MM.1S (cell line): ENCODE results near the gene KLHL42.

ENCODE experiments used
- DNase-seq: peaks from one replicate; pipeline ENCODE4 v3.0.0-alpha.2; 2015
- H2AFZ ChIP-seq: fragments of 300-600 bp; sonication (generic); 2 replicates; pipeline ENCODE4 v1.6.0; 2016; ENCODE audit warnings: antibody characterized with exemption, low read length
- H3F3A ChIP-seq: fragments of 300-600 bp; sonication (generic); 2 replicates; pipeline ENCODE4 v1.6.1; 2016; ENCODE audit warnings: mild to moderate bottlenecking, antibody characterized with exemption, low read length, moderate library complexity, mixed read lengths; ENCODE audit not compliant: insufficient read depth
- H3K27ac ChIP-seq: fragments of 300-600 bp; sonication (generic); 2 replicates; pipeline ENCODE4 v1.5.1; 2016; ENCODE audit warnings: mild to moderate bottlenecking, low read length
- H3K27me3 ChIP-seq: fragments of 300-600 bp; sonication (generic); replicated peaks from 2 replicates; pipeline ENCODE4 v1.6.0; 2016; ENCODE audit warnings: low read length; ENCODE audit not compliant: insufficient read depth
- H3K36me3 ChIP-seq: fragments of 300-600 bp; sonication (generic); replicated peaks from 2 replicates; pipeline ENCODE4 v1.6.1; 2016; ENCODE audit warnings: mild to moderate bottlenecking, low read length, mixed read lengths; ENCODE audit not compliant: insufficient read depth
- H3K4me1 ChIP-seq: fragments of 300-600 bp; sonication (generic); 2 replicates; pipeline ENCODE4 v1.6.1; 2016; ENCODE audit warnings: low read length, mixed read lengths
- H3K4me2 ChIP-seq: fragments of 300-600 bp; sonication (generic); 2 replicates; pipeline ENCODE4 v1.6.0; 2016; ENCODE audit warnings: low read depth, low read length
- H3K4me3 ChIP-seq: fragments of 300-600 bp; sonication (generic); 2 replicates; pipeline ENCODE4 v1.5.1; 2016; ENCODE audit warnings: low read length, mixed read lengths
- H3K79me2 ChIP-seq: fragments of 300-600 bp; sonication (generic); 2 replicates; pipeline ENCODE4 v1.6.1; 2016; ENCODE audit warnings: mixed run types, low read length, mixed read lengths
- H3K9ac ChIP-seq: fragments of 300-600 bp; sonication (generic); 2 replicates; pipeline ENCODE4 v1.6.1; 2016; ENCODE audit warnings: low read length, mixed read lengths
- H3K9me2 ChIP-seq: fragments of 300-600 bp; sonication (generic); replicated peaks from 2 replicates; pipeline ENCODE4 v1.6.1; 2016; ENCODE audit warnings: mild to moderate bottlenecking, low read length, mixed read lengths; ENCODE audit not compliant: insufficient read depth
- H3K9me3 ChIP-seq: fragments of 300-600 bp; sonication (generic); replicated peaks from 2 replicates; pipeline ENCODE4 v1.6.1; 2016; ENCODE audit warnings: mild to moderate bottlenecking, low read length, mixed read lengths; ENCODE audit not compliant: insufficient read depth
- H4K20me1 ChIP-seq: fragments of 300-600 bp; sonication (generic); 2 replicates; pipeline ENCODE4 v1.6.1; 2016; ENCODE audit warnings: mild to moderate bottlenecking, low read length, moderate library complexity, mixed read lengths; ENCODE audit not compliant: insufficient read depth
- EZH2 ChIP-seq: fragments of 300-600 bp; sonication (generic); optimal IDR thresholded peaks from 2 replicates; pipeline ENCODE3; 2017; ENCODE audit warnings: low read depth, mild to moderate bottlenecking, antibody characterized with exemption, low read length, mixed read lengths
- EZH2phosphoT487 ChIP-seq: fragments of 300-600 bp; sonication (generic); IDR thresholded peaks from 2 replicates; pipeline ENCODE4 v1.6.1; 2018; ENCODE audit warnings: antibody characterized with exemption, low read length
- TF ChIP-seq, protein P1 (sequence below): fragments of 300-600 bp; sonication (generic); IDR thresholded peaks from 2 replicates; pipeline ENCODE4 v1.5.1; 2016; ENCODE audit warnings: antibody characterized with exemption, low read length, mixed read lengths

KLHL42 gene

DNA sequence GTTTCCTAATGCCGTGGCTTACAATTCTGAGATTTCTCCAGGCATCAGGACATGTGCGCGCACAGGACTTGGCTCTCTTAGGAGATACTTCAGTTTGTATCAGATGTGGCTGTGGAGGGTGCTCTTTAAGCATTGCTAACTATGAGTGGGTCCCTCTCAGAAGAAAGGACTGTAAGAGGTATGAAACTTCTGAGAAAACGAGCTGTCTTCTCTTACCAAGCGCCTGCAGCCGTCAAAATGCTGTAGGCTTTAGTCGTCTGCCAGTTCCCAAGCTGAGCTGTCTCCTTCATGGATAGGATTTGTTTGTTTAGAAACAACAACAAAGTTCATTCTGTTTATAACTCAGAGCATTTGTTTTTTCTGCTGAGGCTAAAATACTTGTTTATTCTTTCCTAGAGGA, 16.1 kb downstream of the KLHL42 start:
- no peaks in the 10 kb centered on the region for H3K4me1 ChIP-seq
- no peaks in the 10 kb centered on the region for H3K9me3 ChIP-seq
- no peaks in the 10 kb centered on the region for H3F3A ChIP-seq
- no peaks in the 10 kb centered on the region for H3K27me3 ChIP-seq
- DNase-seq: no peak
- TF ChIP-seq EZH2phosphoT487 (no peak), EZH2 (no peak)
- TF ChIP-seq, protein P1, sequence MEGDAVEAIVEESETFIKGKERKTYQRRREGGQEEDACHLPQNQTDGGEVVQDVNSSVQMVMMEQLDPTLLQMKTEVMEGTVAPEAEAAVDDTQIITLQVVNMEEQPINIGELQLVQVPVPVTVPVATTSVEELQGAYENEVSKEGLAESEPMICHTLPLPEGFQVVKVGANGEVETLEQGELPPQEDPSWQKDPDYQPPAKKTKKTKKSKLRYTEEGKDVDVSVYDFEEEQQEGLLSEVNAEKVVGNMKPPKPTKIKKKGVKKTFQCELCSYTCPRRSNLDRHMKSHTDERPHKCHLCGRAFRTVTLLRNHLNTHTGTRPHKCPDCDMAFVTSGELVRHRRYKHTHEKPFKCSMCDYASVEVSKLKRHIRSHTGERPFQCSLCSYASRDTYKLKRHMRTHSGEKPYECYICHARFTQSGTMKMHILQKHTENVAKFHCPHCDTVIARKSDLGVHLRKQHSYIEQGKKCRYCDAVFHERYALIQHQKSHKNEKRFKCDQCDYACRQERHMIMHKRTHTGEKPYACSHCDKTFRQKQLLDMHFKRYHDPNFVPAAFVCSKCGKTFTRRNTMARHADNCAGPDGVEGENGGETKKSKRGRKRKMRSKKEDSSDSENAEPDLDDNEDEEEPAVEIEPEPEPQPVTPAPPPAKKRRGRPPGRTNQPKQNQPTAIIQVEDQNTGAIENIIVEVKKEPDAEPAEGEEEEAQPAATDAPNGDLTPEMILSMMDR: no peak
- no peak overlapping the region for H3K4me3 ChIP-seq
- no peak overlapping the region for H2AFZ ChIP-seq
- no peak overlapping the region for H3K4me2 ChIP-seq
- H3K9ac ChIP-seq: no peak overlapping the region
- no peaks in the 10 kb centered on the region for H3K9me2 ChIP-seq
- peaks cover 4% of the 10 kb centered on the region; the same call in 1 of the 2 replicates for H3K36me3 ChIP-seq
- H3K27ac ChIP-seq: no peak overlapping the region
- 0 out of 2 replicates have a peak, but pooled peaks cover 3% of the 10 kb centered on the region for H4K20me1 ChIP-seq
- H3K79me2 ChIP-seq: no peaks in the 10 kb centered on the region; the same call in 1 of the 2 replicates

DNA sequence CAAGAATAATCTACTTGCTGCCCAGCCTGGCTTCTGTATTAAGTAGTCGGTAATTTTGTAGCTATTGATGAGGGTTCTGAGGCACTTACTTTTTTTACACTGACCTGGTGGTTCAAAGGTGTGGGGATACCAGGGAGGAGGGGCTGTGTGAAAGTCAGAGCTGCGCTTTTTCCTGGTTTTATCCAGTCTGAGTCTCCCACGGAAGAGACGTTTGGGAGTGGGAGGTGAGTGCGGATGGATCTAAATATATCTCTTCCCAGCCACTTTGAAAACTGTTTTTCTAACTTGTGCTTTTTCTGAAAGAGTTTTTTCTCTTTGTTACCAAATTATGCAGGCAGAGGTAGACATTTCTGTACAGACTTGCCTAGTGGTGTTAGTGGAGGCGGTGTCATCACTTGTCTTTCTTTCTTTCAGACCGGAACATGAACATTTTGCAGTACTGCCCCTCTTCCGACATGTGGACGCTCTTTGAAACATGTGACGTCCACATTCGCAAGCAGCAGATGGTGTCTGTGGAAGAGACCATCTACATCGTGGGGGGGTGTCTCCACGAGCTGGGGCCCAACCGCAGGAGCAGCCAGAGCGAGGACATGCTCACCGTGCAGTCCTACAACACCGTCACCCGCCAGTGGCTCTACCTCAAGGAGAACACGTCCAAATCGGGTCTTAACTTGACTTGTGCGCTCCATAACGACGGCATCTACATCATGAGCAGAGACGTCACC, 17.4 kb downstream of the KLHL42 start:
- no peak overlapping the region for H3K4me2 ChIP-seq
- no peak for DNase-seq
- no peaks in the 10 kb centered on the region for H3K27me3 ChIP-seq
- no peak overlapping the region for H3K9ac ChIP-seq
- no peak overlapping the region for H3K4me3 ChIP-seq
- no peaks in the 10 kb centered on the region for H3K9me2 ChIP-seq
- H2AFZ ChIP-seq: no peak overlapping the region
- no peaks in the 10 kb centered on the region for H3K4me1 ChIP-seq
- no peaks in the 10 kb centered on the region for H3F3A ChIP-seq
- peaks cover 4% of the 10 kb centered on the region; the same call in 1 of the 2 replicates for H3K36me3 ChIP-seq
- H3K9me3 ChIP-seq: no peaks in the 10 kb centered on the region
- no peaks in the 10 kb centered on the region for H4K20me1 ChIP-seq
- no peaks in the 10 kb centered on the region for H3K79me2 ChIP-seq
- TF ChIP-seq EZH2phosphoT487 (no peak), EZH2 (no peak)
- TF ChIP-seq, protein P1: no peak
- no peak overlapping the region for H3K27ac ChIP-seq

DNA sequence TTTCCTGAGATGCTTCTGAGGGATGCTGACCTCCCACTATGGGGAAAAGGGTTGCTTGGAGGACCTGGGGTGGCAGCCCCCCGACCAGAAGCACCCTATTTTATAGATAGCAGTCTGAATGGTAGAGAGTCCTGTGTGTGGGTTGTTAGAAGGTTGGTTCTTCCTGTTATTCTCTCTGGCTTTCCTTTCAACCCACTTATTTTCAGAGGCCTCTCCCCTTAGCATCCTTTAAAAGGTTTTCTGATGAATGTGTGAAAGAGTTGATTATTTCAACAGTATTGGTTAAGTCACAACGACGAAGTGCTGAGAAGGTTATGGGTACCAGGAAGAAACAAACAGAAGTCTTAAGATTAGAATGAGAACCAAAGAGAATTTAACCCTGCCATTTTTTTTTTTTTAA, 20.8 kb downstream of the KLHL42 start:
- Histone ChIP-seq H3K36me3 (peaks cover 4% of the 10 kb centered on the region; the same call in 1 of the 2 replicates), H3K4me2 (no peak overlapping the region), H3K27ac (no peak overlapping the region), H3K79me2 (no peaks in the 10 kb centered on the region), H3F3A (no peaks in the 10 kb centered on the region), H3K9me2 (no peaks in the 10 kb centered on the region), H3K9ac (no peak overlapping the region), H4K20me1 (no peaks in the 10 kb centered on the region), H3K9me3 (no peaks in the 10 kb centered on the region), H3K27me3 (no peaks in the 10 kb centered on the region), H3K4me1 (no peaks in the 10 kb centered on the region), H2AFZ (no peak overlapping the region), H3K4me3 (no peak overlapping the region)
- TF ChIP-seq, protein P1: no peak
- TF ChIP-seq EZH2phosphoT487: no peak
- no peak for TF ChIP-seq EZH2
- DNase-seq: no peak
